Mesenchymal stem cell (in vitro differentiated cells and primary cell): ENCODE data around the gene PI4KA.

ENCODE experiments used
- DNase-seq: peaks from one replicate; pipeline ENCODE4 v3.0.0-alpha.2; 2013
- H2AFZ ChIP-seq: one replicate; pipeline ENCODE4 v1.6.1; 2013; ENCODE audit warnings: low read depth, mild to moderate bottlenecking, control low read depth, inconsistent platforms, low read length, moderate library complexity
- H2AK5ac ChIP-seq: 2 replicates; pipeline ENCODE4 v1.6.1; 2013; ENCODE audit warnings: low read length, moderate library complexity, mild to moderate bottlenecking, inconsistent platforms; ENCODE audit not compliant: severe bottlenecking
- H2BK120ac ChIP-seq: one replicate; pipeline ENCODE4 v1.6.1; 2013; ENCODE audit warnings: low read depth, mild to moderate bottlenecking, inconsistent platforms, low read length, moderate library complexity
- H2BK12ac ChIP-seq, 2 experiments: one replicate each; pipeline ENCODE4 v1.6.1; 2013; ENCODE audit warnings: inconsistent platforms in 2 of 2, low read length in 2 of 2, mild to moderate bottlenecking in 2 of 2, moderate library complexity in 2 of 2, control low read depth in 1 of 2
- H2BK15ac ChIP-seq: one replicate; pipeline ENCODE4 v1.6.1; 2013; ENCODE audit warnings: mild to moderate bottlenecking, low read depth, inconsistent platforms; ENCODE audit not compliant: poor library complexity, severe bottlenecking
- H2BK5ac ChIP-seq: 2 replicates; pipeline ENCODE4 v1.6.1; 2013; ENCODE audit warnings: low read depth, mild to moderate bottlenecking, low read length, control low read depth, inconsistent platforms; ENCODE audit not compliant: poor library complexity, severe bottlenecking
- H3K14ac ChIP-seq, 2 experiments: one replicate each; pipeline ENCODE4 v1.6.1; 2013; ENCODE audit warnings: inconsistent platforms in 2 of 2, low read length in 2 of 2, control low read depth in 1 of 2, mild to moderate bottlenecking in 1 of 2, moderate library complexity in 1 of 2
- H3K18ac ChIP-seq, 2 experiments: one replicate each; pipeline ENCODE4 v1.6.1; 2013; ENCODE audit warnings: inconsistent platforms in 2 of 2, low read length in 2 of 2, control low read depth in 1 of 2, low read depth in 1 of 2, mild to moderate bottlenecking in 1 of 2
- H3K23ac ChIP-seq, 2 experiments: one replicate each; pipeline ENCODE4 v1.6.1; 2013; ENCODE audit warnings: inconsistent platforms in 2 of 2, low read length in 2 of 2, mild to moderate bottlenecking in 2 of 2, moderate library complexity in 2 of 2, control low read depth in 1 of 2
- H3K27ac ChIP-seq: 2 replicates; pipeline ENCODE4 v1.5.1; 2013; ENCODE audit warnings: mild to moderate bottlenecking, moderate library complexity, low read length, control low read depth, inconsistent platforms; ENCODE audit not compliant: poor library complexity, severe bottlenecking
- H3K27me3 ChIP-seq, 2 experiments: 2 replicates each; pipeline versions ENCODE4 v1.6.1 to v1.7.0; 2013; ENCODE audit warnings: low read length in 2 of 2, mild to moderate bottlenecking in 2 of 2, moderate library complexity in 2 of 2, control low read depth in 1 of 2, inconsistent platforms in 1 of 2; ENCODE audit not compliant: control insufficient read depth in 1 of 2, insufficient read depth in 1 of 2
- H3K36me3 ChIP-seq, 2 experiments: 2 replicates each; pipeline versions ENCODE4 v1.6.1 to v1.7.0; 2013; ENCODE audit warnings: low read length in 2 of 2, control low read depth in 1 of 2, inconsistent platforms in 1 of 2, low read depth in 1 of 2, mild to moderate bottlenecking in 1 of 2; ENCODE audit not compliant: insufficient read depth in 2 of 2, control insufficient read depth in 1 of 2
- H3K4ac ChIP-seq, 2 experiments: one replicate each; pipeline ENCODE4 v1.6.1; 2013; ENCODE audit warnings: inconsistent platforms in 2 of 2, low read length in 2 of 2, mild to moderate bottlenecking in 2 of 2, moderate library complexity in 2 of 2, control low read depth in 1 of 2, low read depth in 1 of 2
- H3K4me1 ChIP-seq: 2 replicates; pipeline ENCODE4 v1.6.1; 2013; ENCODE audit warnings: low read depth, low read length, control low read depth; ENCODE audit not compliant: control insufficient read depth, insufficient read depth
- H3K4me2 ChIP-seq: 2 replicates; pipeline ENCODE4 v1.6.1; 2013; ENCODE audit warnings: low read length, mild to moderate bottlenecking, inconsistent platforms; ENCODE audit not compliant: poor library complexity, severe bottlenecking
- H3K4me3 ChIP-seq, 2 experiments: 2 replicates each; pipeline versions ENCODE4 v1.5.1 to v1.7.0; 2013; ENCODE audit warnings: low read length in 2 of 2, mild to moderate bottlenecking in 2 of 2, control low read depth in 1 of 2, low read depth in 1 of 2; ENCODE audit not compliant: insufficient read depth in 1 of 2
- H3K79me1 ChIP-seq: replicated peaks from 2 replicates; pipeline ENCODE4 v1.6.1; 2013; ENCODE audit warnings: mild to moderate bottlenecking, control low read depth, low read length, inconsistent platforms; ENCODE audit not compliant: poor library complexity, severe bottlenecking
- H3K9ac ChIP-seq: 2 replicates; pipeline ENCODE4 v1.7.0; 2013; ENCODE audit warnings: mild to moderate bottlenecking, low read length, moderate library complexity
- H3K9me3 ChIP-seq: 2 replicates; pipeline ENCODE4 v1.7.0; 2013; ENCODE audit warnings: mild to moderate bottlenecking, low read length; ENCODE audit not compliant: control insufficient read depth
- H4K8ac ChIP-seq: one replicate; pipeline ENCODE4 v1.6.1; 2013; ENCODE audit warnings: inconsistent platforms, mild to moderate bottlenecking, low read length, moderate library complexity
- H4K91ac ChIP-seq: one replicate; pipeline ENCODE4 v1.6.1; 2013; ENCODE audit warnings: mild to moderate bottlenecking, low read length, inconsistent platforms
- WGBS: methylation state at CpG from one replicate; pipeline ENCODE4 v1.1.7; 2013; ENCODE audit warnings: mixed read lengths; 5-methylcytosine and 5-hydroxymethylcytosine counted together

The PI4KA gene

DNA sequence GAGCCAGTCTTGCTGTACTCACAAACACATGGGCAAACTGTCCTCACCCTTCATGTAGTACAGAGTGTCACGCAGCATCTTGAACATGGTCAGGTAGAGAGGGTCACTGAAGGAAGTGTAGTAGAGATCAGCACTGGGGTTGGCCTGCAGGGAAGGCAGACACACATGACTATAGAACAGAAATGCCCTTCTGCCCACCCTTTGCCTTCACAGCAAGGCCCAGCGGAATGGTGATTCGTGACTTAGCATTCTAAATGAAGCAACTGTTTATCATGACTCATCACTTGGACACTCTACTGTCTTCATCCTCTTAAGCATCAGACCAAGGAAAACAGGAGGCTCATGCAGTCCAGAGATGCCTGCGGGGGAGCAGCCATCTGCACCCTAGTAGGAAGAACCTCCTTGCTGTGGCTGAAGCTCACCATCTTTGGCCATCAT is 51.3 kb downstream of the PI4KA start:
- Histone ChIP-seq H3K23ac (no peak overlapping the region), H2BK12ac (no peak overlapping the region)
- WGBS, result 20% methylated on average over 4 of the region's 4 CpGs

GRCh38 chr22:20805972-20806471 is 52.6 kb downstream of the PI4KA start:
- peaks cover 48 to 83% of the 10 kb centered on the region in 2 experiments for H3K36me3 ChIP-seq
- H3K4me2 ChIP-seq, result no peak overlapping the region
- no peak overlapping the region for H3K4me3 ChIP-seq
- H4K8ac ChIP-seq, result no peak overlapping the region
- H2BK120ac ChIP-seq, result no peak overlapping the region
- DNase-seq, result peak; percentile 30
- peak overlapping the region; percentile 21 to 28 for H3K18ac ChIP-seq
- no peak overlapping the region for H3K14ac ChIP-seq
- H3K4ac ChIP-seq, result peak overlapping the region in 1 of 2 experiments; percentile 24
- no peak overlapping the region for H2AFZ ChIP-seq
- H2BK12ac ChIP-seq, result peak overlapping the region in 1 of 2 experiments; percentile 10
- H3K27me3 ChIP-seq, result no peaks in the 10 kb centered on the region
- H3K4me1 ChIP-seq, result peaks cover 9% of the 10 kb centered on the region
- no peak overlapping the region for H3K27ac ChIP-seq
- H2BK15ac ChIP-seq, result peak overlapping the region; percentile 3
- WGBS, result 33% methylated on average over 3 of the region's 3 CpGs
- H2AK5ac ChIP-seq, result no peak overlapping the region
- H3K9me3 ChIP-seq, result no peaks in the 10 kb centered on the region
- no peak overlapping the region for H3K23ac ChIP-seq
- no peak overlapping the region for H3K9ac ChIP-seq
- peaks cover 5% of the 10 kb centered on the region for H3K79me1 ChIP-seq
- no peak overlapping the region for H2BK5ac ChIP-seq
- H4K91ac ChIP-seq, result no peak overlapping the region

More for the DNA sequence above, 51.3 kb downstream of the PI4KA start:
- no peak overlapping the region for H4K91ac ChIP-seq
- H4K8ac ChIP-seq, result no peak overlapping the region
- H3K4me1 ChIP-seq, result peaks cover 12% of the 10 kb centered on the region
- no peak overlapping the region for H2BK120ac ChIP-seq
- no peak overlapping the region for H3K4ac ChIP-seq
- H3K9me3 ChIP-seq, result no peaks in the 10 kb centered on the region
- no peaks in the 10 kb centered on the region for H3K27me3 ChIP-seq
- peak overlapping the region in 1 of 2 experiments; percentile 70 for H3K18ac ChIP-seq
- no peak overlapping the region for H2BK15ac ChIP-seq
- H3K14ac ChIP-seq, result no peak overlapping the region
- H3K36me3 ChIP-seq, result peaks cover 41 to 81% of the 10 kb centered on the region in 2 experiments
- no peak overlapping the region for H3K4me2 ChIP-seq
- H2BK5ac ChIP-seq, result no peak overlapping the region
- peak overlapping the region; percentile 18 for H3K27ac ChIP-seq
- H2AK5ac ChIP-seq, result no peak overlapping the region
- no peak overlapping the region for H2AFZ ChIP-seq
- peaks cover 5% of the 10 kb centered on the region for H3K79me1 ChIP-seq
- peak; percentile 96 for DNase-seq
- no peak overlapping the region for H3K4me3 ChIP-seq
- H3K9ac ChIP-seq, result peak overlapping the region; percentile 42

DNA sequence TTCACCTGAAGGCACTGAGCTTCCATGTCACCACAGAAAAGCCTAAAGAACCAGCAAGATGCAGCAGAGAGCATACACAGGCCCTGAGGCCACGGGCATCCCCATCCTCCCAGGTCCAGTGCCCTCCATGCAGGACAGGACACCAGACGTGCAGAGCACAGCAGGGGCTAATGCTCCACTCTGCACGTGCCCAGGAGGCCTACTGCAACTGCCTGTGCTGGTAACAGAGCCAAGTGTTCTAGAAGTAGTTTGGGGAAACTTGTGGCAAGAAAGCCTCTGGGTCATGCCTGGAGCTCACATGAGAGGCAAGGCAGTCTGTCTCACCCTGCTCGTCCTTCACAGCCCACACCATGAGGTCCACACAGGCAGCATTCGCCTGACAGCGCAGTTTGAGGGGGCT is 54.0 kb downstream of the PI4KA start:
- no peak for DNase-seq
- H3K79me1 ChIP-seq, result peaks cover 5% of the 10 kb centered on the region

DNA sequence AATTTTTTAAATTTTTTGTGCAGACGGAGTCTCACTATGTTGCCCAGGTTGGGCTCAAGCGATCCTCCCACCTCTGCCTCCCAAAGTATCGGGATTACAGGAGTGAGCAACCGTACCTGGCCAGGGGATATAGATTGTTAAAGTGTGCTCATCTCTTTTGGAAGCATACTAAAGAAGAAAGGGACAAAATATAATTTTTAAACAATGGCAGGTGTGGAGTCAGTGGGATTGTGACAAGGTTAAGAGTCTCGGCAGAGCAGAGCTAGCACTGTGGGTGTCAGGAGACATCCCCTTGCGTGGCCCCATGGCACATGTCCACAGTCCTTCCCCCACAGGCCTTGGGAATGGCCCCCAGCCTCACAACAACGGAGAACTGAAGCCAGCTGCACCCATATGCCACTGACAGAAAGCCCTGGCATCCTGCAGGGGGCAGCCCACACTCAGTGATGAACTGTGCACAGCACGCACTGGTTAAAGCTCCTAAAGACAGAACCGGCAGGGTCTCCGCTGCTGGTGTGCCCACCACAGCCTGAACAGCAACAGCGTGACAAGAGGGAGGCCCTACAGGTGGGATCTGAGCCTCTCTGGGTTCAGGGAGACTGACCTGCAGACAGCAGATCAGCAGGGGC is 54.8 kb downstream of the PI4KA start:
- H2AFZ ChIP-seq, result no peak overlapping the region
- H4K8ac ChIP-seq, result no peak overlapping the region
- peaks cover 5% of the 10 kb centered on the region for H3K79me1 ChIP-seq
- H3K36me3 ChIP-seq, result peaks cover 45 to 80% of the 10 kb centered on the region in 2 experiments
- H2BK15ac ChIP-seq, result no peak overlapping the region
- H3K9ac ChIP-seq, result no peak overlapping the region
- H2AK5ac ChIP-seq, result no peak overlapping the region
- H3K27ac ChIP-seq, result no peak overlapping the region
- no peak overlapping the region for H3K4me3 ChIP-seq
- no peak overlapping the region for H4K91ac ChIP-seq
- H3K18ac ChIP-seq, result no peak overlapping the region
- no peaks in the 10 kb centered on the region for H3K27me3 ChIP-seq
- no peak overlapping the region for H2BK12ac ChIP-seq
- H3K4me2 ChIP-seq, result no peak overlapping the region
- H2BK5ac ChIP-seq, result no peak overlapping the region
- H3K14ac ChIP-seq, result no peak overlapping the region
- WGBS, result 88% methylated on average over 11 of the region's 11 CpGs
- no peak overlapping the region for H3K23ac ChIP-seq
- no peak overlapping the region for H2BK120ac ChIP-seq
- peaks cover 9% of the 10 kb centered on the region for H3K4me1 ChIP-seq
- peak; percentile 50 for DNase-seq
- no peaks in the 10 kb centered on the region for H3K9me3 ChIP-seq
- no peak overlapping the region for H3K4ac ChIP-seq

More for the DNA sequence above, 54.0 kb downstream of the PI4KA start:
- Histone ChIP-seq H2BK15ac (no peak overlapping the region), H2AK5ac (no peak overlapping the region), H3K9ac (no peak overlapping the region), H3K36me3 (peaks cover 42 to 79% of the 10 kb centered on the region in 2 experiments), H3K23ac (peak overlapping the region in 1 of 2 experiments; percentile 28), H4K8ac (no peak overlapping the region), H2BK5ac (no peak overlapping the region), H4K91ac (no peak overlapping the region), H2BK12ac (peak overlapping the region in 1 of 2 experiments; percentile 32), H3K4me3 (no peak overlapping the region), H2AFZ (no peak overlapping the region), H3K4ac (no peak overlapping the region), H3K4me2 (no peak overlapping the region), H3K27ac (no peak overlapping the region), H3K14ac (no peak overlapping the region), H2BK120ac (no peak overlapping the region), H3K27me3 (no peaks in the 10 kb centered on the region), H3K9me3 (no peaks in the 10 kb centered on the region), H3K4me1 (peaks cover 9% of the 10 kb centered on the region), H3K18ac (no peak overlapping the region)
- WGBS, result 96% methylated on average over 6 of the region's 6 CpGs
